Bronchial epithelial cell (primary cell): ENCODE results near the gene SLC26A11. TPM values are rescaled to one million over a fixed set of nuclear protein-coding genes. Genes with fewer than 3 reads are reported as not detected.
A peak's percentile ranks its signal among the peaks of the same experiment; 100 is the strongest.

Experiments
- DNase-seq: peaks from one replicate; pipeline ENCODE4 v3.0.0-alpha.2; 2010; ENCODE audit warnings: low read depth
- FAIRE-seq: peaks from 2 replicates; lab custom pipeline; 2011; peaks lifted over from hg19 to GRCh38; lab: Jason Lieb, UNC
- H3K27me3 ChIP-seq: 2 replicates; pipeline ENCODE4 v1.5.1; 2011; ENCODE audit warnings: low read length; ENCODE audit not compliant: control insufficient read depth, insufficient read depth
- H3K36me3 ChIP-seq: 2 replicates; pipeline ENCODE4 v1.5.1; 2011; ENCODE audit warnings: low read length; ENCODE audit not compliant: control insufficient read depth, insufficient read depth
- H3K4me3 ChIP-seq: 2 replicates; pipeline ENCODE4 v1.5.1; 2011; ENCODE audit warnings: mild to moderate bottlenecking, low read depth, low read length, control low read depth
- total RNA-seq: library from RNA; depleted of rRNA; stranded (reverse); fragments of >200 nt; gene quantifications from 2 replicates; pipeline ENCODE4 v1.2.1, GENCODE V29; 2014
- TF ChIP-seq, protein P1 (sequence below): IDR thresholded peaks from 2 replicates; pipeline ENCODE4 v1.5.1; 2011; ENCODE audit warnings: mild to moderate bottlenecking, moderate library complexity, low read length, control low read depth, inconsistent platforms; ENCODE audit not compliant: insufficient read depth, severe bottlenecking

SLC26A11 gene
- total RNA-seq, 1 donor from 2014 or later = 1.3 TPM

- TF ChIP-seq, protein P1, sequence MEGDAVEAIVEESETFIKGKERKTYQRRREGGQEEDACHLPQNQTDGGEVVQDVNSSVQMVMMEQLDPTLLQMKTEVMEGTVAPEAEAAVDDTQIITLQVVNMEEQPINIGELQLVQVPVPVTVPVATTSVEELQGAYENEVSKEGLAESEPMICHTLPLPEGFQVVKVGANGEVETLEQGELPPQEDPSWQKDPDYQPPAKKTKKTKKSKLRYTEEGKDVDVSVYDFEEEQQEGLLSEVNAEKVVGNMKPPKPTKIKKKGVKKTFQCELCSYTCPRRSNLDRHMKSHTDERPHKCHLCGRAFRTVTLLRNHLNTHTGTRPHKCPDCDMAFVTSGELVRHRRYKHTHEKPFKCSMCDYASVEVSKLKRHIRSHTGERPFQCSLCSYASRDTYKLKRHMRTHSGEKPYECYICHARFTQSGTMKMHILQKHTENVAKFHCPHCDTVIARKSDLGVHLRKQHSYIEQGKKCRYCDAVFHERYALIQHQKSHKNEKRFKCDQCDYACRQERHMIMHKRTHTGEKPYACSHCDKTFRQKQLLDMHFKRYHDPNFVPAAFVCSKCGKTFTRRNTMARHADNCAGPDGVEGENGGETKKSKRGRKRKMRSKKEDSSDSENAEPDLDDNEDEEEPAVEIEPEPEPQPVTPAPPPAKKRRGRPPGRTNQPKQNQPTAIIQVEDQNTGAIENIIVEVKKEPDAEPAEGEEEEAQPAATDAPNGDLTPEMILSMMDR = no peak
- H3K4me3 ChIP-seq = no peak overlapping the region
- peaks cover 2% of the 10 kb centered on the region for H3K27me3 ChIP-seq
- no peak for DNase-seq
- H3K36me3 ChIP-seq = no peaks in the 10 kb centered on the region
- FAIRE-seq = no peak
These were observed 29.5 kb upstream of the SLC26A11 start for GRCh38 chr17:80190716-80191115.

- Histone ChIP-seq H3K27me3 (peaks cover 2% of the 10 kb centered on the region), H3K36me3 (no peaks in the 10 kb centered on the region), H3K4me3 (no peak overlapping the region)
- TF ChIP-seq, protein P1 = no peak
- FAIRE-seq (no peak), DNase-seq (no peak)
These were observed 29.0 kb upstream of the SLC26A11 start for GRCh38 chr17:80191192-80191591.

- no peaks in the 10 kb centered on the region for H3K36me3 ChIP-seq
- H3K4me3 ChIP-seq = peak overlapping the region; percentile 11
- TF ChIP-seq, protein P1 = no peak
- DNase-seq (peak; percentile 25), FAIRE-seq (no peak)
- H3K27me3 ChIP-seq = peaks cover 2% of the 10 kb centered on the region
These were observed 28.2 kb upstream of the SLC26A11 start for GRCh38 chr17:80191865-80192661.

- DNase-seq = no peak
- H3K27me3 ChIP-seq = peaks cover 2% of the 10 kb centered on the region
- H3K36me3 ChIP-seq = no peaks in the 10 kb centered on the region
- FAIRE-seq = no peak
- H3K4me3 ChIP-seq = no peak overlapping the region
- TF ChIP-seq, protein P1 = no peak
These were observed 25.1 kb upstream of the SLC26A11 start for GRCh38 chr17:80195141-80195540.

GRCh38 chr17:80195671-80196529 lies 24.3 kb upstream of the SLC26A11 start:
- peaks cover 2% of the 10 kb centered on the region for H3K27me3 ChIP-seq
- TF ChIP-seq, protein P1 = peak; percentile 78
- H3K4me3 ChIP-seq = no peak overlapping the region
- DNase-seq (no peak), FAIRE-seq (no peak)
- no peaks in the 10 kb centered on the region for H3K36me3 ChIP-seq
